Measurements from ENCODE around the gene CDK8.
A peak's percentile ranks its signal among the peaks of the same experiment; 100 is the strongest.
"Not testable (repeated sequence)": the region's sequence is repeated elsewhere in the genome, so short reads cannot be mapped to it uniquely, and the experiment has no call there.

The CDK8 gene

DNA sequence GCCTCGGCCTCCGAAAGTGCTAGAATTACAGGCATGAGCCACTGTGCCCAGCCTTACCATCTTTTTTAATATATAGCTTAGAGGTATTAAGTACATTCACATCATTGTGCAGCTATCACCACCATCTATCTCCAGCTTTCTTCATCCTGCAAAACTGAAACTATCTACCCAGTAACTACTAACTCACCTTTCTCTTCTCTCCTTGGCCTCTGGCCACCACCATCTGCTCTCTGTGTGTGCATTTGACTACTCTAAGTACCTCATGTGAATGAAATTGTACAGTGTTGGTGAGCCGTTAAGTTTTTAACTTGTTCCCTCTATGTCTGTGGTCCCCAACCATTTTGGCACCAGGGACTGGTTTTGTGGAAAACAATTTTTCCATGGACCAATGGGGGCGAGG lies 56.1 kb downstream of the CDK8 start:
- Mint-ChIP-seq H3K4me1 (ENCODE audit: low read depth) (peaks cover 23% of the 10 kb centered on the region), H3K36me3 (ENCODE audit: low read depth) (no peaks in the 10 kb centered on the region), H3K4me3 (no peak overlapping the region), H3K27me3 (no peaks in the 10 kb centered on the region), H3K27ac (no peak overlapping the region), H3K9me3 (no peaks in the 10 kb centered on the region)
- intact Hi-C loops (cut with micrococcal nuclease), result no loop called here

DNA sequence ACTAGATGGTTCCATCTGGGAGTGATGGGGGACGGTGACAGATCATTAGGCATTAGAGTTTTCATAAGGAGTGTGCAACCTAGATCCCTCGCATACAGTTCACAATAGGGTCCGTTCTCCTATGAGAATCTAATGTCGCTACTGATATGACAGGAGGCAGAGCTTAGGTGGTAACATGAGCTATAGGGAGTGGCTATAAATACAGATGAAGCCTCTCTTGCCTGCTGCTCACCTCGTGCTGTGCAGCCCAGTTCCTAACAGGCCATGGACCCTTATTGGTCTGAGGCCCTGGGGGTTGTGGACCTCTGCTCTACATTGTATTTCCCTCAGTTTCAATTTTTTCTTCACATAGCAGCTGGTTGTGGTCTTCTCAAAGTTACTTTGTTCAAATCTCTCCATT lies 56.5 kb downstream of the CDK8 start:
- peak overlapping the region; percentile 47 for H3K27ac Mint-ChIP-seq
- H3K9me3 Mint-ChIP-seq, result no peaks in the 10 kb centered on the region
- H3K4me1 Mint-ChIP-seq (ENCODE audit: low read depth), result peaks cover 20% of the 10 kb centered on the region
- no peaks in the 10 kb centered on the region for H3K27me3 Mint-ChIP-seq
- intact Hi-C loops (cut with micrococcal nuclease), result no loop called here
- no peaks in the 10 kb centered on the region for H3K36me3 Mint-ChIP-seq (ENCODE audit: low read depth)
- no peak overlapping the region for H3K4me3 Mint-ChIP-seq

DNA sequence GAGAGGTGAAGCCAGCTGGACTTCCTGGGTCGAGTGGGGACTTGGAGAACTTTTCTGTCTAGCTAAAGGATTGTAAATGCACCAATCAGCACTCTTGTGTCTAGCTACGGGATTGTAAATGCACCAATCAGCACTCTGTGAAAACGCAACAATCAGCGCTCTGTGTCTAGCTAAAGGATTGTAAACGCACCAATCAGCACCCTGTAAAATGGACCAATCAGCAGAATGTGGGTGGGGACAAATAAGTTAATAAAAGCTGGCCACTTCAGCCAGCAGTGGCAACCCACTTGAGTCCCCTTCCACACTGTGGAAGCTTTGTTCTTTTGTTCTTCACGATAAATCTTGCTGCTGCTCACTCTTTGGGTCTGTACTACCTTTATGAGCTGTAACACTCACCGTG lies 58.1 kb downstream of the CDK8 start:
- H3K4me3 Mint-ChIP-seq; H3K27me3 Mint-ChIP-seq; intact Hi-C loops (cut with micrococcal nuclease): not testable (repeated sequence)

GRCh38 chr13:26316095-26316494 lies 62.2 kb downstream of the CDK8 start:
- H3K36me3 Mint-ChIP-seq (ENCODE audit: low read depth); intact Hi-C loops (cut with micrococcal nuclease); H3K27me3 Mint-ChIP-seq; H3K27ac Mint-ChIP-seq; H3K9me3 Mint-ChIP-seq; H3K4me3 Mint-ChIP-seq: not testable (repeated sequence)
- peaks cover 21% of the 10 kb centered on the region for H3K4me1 Mint-ChIP-seq (ENCODE audit: low read depth)

More for the DNA sequence above, 58.1 kb downstream of the CDK8 start:
- not testable (repeated sequence) for H3K36me3 Mint-ChIP-seq (ENCODE audit: low read depth); H3K9me3 Mint-ChIP-seq; H3K27ac Mint-ChIP-seq
- H3K4me1 Mint-ChIP-seq (ENCODE audit: low read depth), result peaks cover 28% of the 10 kb centered on the region

DNA sequence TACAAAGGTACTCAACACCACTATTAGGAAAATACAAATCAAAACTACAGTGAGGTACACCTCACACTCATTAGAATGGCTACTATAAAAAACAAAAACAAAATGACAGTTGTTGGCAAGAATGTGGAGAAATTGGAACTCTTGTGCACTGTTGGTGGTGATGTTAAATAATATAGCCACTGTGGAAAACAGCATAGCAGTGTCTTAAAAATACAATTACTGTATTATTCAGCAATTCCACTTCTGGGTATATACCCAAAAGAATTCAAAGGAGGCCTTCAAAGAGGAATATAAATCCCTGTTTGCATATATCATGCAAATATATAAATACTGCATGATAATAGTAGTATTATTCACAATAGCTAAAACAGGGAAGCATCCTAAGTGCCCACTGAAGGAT lies 66.8 kb downstream of the CDK8 start:
- Mint-ChIP-seq H3K4me1 (ENCODE audit: low read depth) (peaks cover 25% of the 10 kb centered on the region), H3K4me3 (no peak overlapping the region), H3K9me3 (no peaks in the 10 kb centered on the region), H3K36me3 (ENCODE audit: low read depth) (no peaks in the 10 kb centered on the region), H3K27ac (no peak overlapping the region), H3K27me3 (no peaks in the 10 kb centered on the region)
- intact Hi-C loops (cut with micrococcal nuclease), result no loop called here

- Mint-ChIP-seq H3K36me3 (ENCODE audit: low read depth) (no peaks in the 10 kb centered on the region), H3K27ac (no peak overlapping the region), H3K4me3 (no peak overlapping the region), H3K27me3 (no peaks in the 10 kb centered on the region), H3K4me1 (ENCODE audit: low read depth) (peaks cover 5% of the 10 kb centered on the region), H3K9me3 (no peaks in the 10 kb centered on the region)
- intact Hi-C loops (cut with micrococcal nuclease), result no loop called here
These were observed 69.2 kb downstream of the CDK8 start for GRCh38 chr13:26323127-26323526.

- Mint-ChIP-seq H3K9me3 (no peaks in the 10 kb centered on the region), H3K4me3 (no peak overlapping the region), H3K27ac (no peak overlapping the region), H3K27me3 (no peaks in the 10 kb centered on the region), H3K36me3 (ENCODE audit: low read depth) (no peaks in the 10 kb centered on the region), H3K4me1 (ENCODE audit: low read depth) (peaks cover 5% of the 10 kb centered on the region)
- intact Hi-C loops (cut with micrococcal nuclease), result no loop called here
These were observed 69.8 kb downstream of the CDK8 start for GRCh38 chr13:26323764-26324163.

- Mint-ChIP-seq H3K27me3 (no peaks in the 10 kb centered on the region), H3K27ac (no peak overlapping the region), H3K4me3 (no peak overlapping the region), H3K36me3 (ENCODE audit: low read depth) (no peaks in the 10 kb centered on the region), H3K9me3 (no peaks in the 10 kb centered on the region), H3K4me1 (ENCODE audit: low read depth) (peaks cover 5% of the 10 kb centered on the region)
- intact Hi-C loops (cut with micrococcal nuclease), result no loop called here
These were observed 70.4 kb downstream of the CDK8 start for GRCh38 chr13:26324294-26324693.

- H3K9me3 Mint-ChIP-seq, result no peaks in the 10 kb centered on the region
- no peaks in the 10 kb centered on the region for H3K27me3 Mint-ChIP-seq
- intact Hi-C loops (cut with micrococcal nuclease), result no loop called here
- H3K4me3 Mint-ChIP-seq, result no peak overlapping the region
- H3K4me1 Mint-ChIP-seq (ENCODE audit: low read depth), result peaks cover 5% of the 10 kb centered on the region
- H3K36me3 Mint-ChIP-seq (ENCODE audit: low read depth), result no peaks in the 10 kb centered on the region
- H3K27ac Mint-ChIP-seq, result no peak overlapping the region
These were observed 70.9 kb downstream of the CDK8 start for GRCh38 chr13:26324867-26325266.

DNA sequence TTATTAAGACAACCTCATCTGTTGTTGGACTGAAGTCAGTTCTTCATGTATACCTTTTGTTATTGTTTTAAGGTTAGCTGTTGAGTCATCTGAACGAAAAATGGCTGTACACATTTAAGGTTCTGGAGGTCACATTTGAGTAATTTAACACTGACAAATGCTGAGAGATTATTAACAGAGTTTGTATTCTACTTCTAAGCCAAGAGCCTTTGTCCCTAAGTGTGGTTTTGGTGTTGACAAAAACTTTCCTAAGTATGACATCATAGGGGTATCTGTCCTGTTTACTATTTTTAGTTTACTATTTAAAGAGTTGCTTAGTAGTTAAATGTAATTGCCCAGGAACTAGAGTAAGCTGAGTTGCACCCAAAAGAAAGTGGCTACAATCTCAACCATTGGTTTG lies 71.9 kb downstream of the CDK8 start:
- H3K4me3 Mint-ChIP-seq, result no peak overlapping the region
- peaks cover 9% of the 10 kb centered on the region for H3K9me3 Mint-ChIP-seq
- peaks cover 7% of the 10 kb centered on the region for H3K36me3 Mint-ChIP-seq (ENCODE audit: low read depth)
- H3K27me3 Mint-ChIP-seq, result no peaks in the 10 kb centered on the region
- no peak overlapping the region for H3K27ac Mint-ChIP-seq
- peaks cover 5% of the 10 kb centered on the region for H3K4me1 Mint-ChIP-seq (ENCODE audit: low read depth)
- intact Hi-C loops (cut with micrococcal nuclease), result no loop called here

DNA sequence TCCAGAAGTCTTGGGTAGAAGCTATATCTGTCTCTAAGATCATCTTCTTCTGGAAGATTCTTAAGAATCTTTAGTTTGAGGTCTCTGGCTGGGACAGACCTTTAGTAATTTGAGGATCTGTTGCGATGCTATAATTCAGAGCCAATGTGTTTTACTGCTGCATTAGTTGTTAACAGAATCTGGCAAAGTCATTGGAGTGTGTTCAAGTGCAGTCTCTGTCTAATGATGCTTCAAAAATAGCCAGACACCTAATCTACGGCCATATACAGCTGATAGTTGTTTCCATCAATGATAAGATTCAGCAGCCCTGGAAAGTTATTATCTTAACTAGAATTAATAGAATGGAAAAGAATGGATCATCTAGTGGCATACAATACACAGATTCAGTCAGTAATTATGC lies 72.6 kb downstream of the CDK8 start:
- Mint-ChIP-seq H3K4me1 (ENCODE audit: low read depth) (no peaks in the 10 kb centered on the region), H3K27ac (no peak overlapping the region), H3K4me3 (no peak overlapping the region), H3K36me3 (ENCODE audit: low read depth) (peaks cover 7% of the 10 kb centered on the region), H3K9me3 (peaks cover 9% of the 10 kb centered on the region), H3K27me3 (no peaks in the 10 kb centered on the region)
- intact Hi-C loops (cut with micrococcal nuclease), result no loop called here

- H3K4me3 Mint-ChIP-seq, result no peak overlapping the region
- intact Hi-C loops (cut with micrococcal nuclease), result no loop called here
- H3K27ac Mint-ChIP-seq, result no peak overlapping the region
- no peaks in the 10 kb centered on the region for H3K27me3 Mint-ChIP-seq
- no peaks in the 10 kb centered on the region for H3K4me1 Mint-ChIP-seq (ENCODE audit: low read depth)
- H3K36me3 Mint-ChIP-seq (ENCODE audit: low read depth), result peaks cover 7% of the 10 kb centered on the region
- peaks cover 9% of the 10 kb centered on the region for H3K9me3 Mint-ChIP-seq
These were observed 74.2 kb downstream of the CDK8 start for GRCh38 chr13:26327940-26328725.

- Mint-ChIP-seq H3K4me1 (ENCODE audit: low read depth) (no peaks in the 10 kb centered on the region), H3K27me3 (no peaks in the 10 kb centered on the region), H3K27ac (no peak overlapping the region), H3K9me3 (peaks cover 7% of the 10 kb centered on the region), H3K36me3 (ENCODE audit: low read depth) (peaks cover 6% of the 10 kb centered on the region), H3K4me3 (no peak overlapping the region)
- intact Hi-C loops (cut with micrococcal nuclease), result no loop called here
These were observed 81.2 kb downstream of the CDK8 start for GRCh38 chr13:26335158-26335557.

DNA sequence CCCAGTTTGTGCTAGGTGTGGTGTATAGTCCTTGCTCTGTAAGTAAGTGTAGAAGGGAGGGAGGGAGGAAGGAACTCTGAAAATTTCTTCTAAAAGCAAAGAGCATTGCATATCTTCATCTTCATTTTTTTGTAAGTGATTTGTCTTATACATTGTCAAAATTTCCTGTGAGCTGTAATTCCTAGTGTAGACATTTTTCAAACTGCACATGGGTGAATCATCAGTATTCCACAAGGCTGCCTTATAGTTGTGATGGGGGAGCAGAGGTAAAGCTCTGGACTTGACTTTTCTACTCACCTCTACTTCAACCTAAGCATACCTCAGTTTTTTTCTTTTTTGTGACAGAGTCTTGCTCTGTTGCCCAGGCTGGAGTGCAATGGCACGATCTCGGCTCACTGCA lies 86.9 kb downstream of the CDK8 start:
- no peaks in the 10 kb centered on the region for H3K27me3 Mint-ChIP-seq
- no peaks in the 10 kb centered on the region for H3K9me3 Mint-ChIP-seq
- no peaks in the 10 kb centered on the region for H3K4me1 Mint-ChIP-seq (ENCODE audit: low read depth)
- H3K4me3 Mint-ChIP-seq, result no peak overlapping the region
- H3K27ac Mint-ChIP-seq, result no peak overlapping the region
- intact Hi-C loops (cut with micrococcal nuclease), result no loop called here
- peaks cover 16% of the 10 kb centered on the region for H3K36me3 Mint-ChIP-seq (ENCODE audit: low read depth)

DNA sequence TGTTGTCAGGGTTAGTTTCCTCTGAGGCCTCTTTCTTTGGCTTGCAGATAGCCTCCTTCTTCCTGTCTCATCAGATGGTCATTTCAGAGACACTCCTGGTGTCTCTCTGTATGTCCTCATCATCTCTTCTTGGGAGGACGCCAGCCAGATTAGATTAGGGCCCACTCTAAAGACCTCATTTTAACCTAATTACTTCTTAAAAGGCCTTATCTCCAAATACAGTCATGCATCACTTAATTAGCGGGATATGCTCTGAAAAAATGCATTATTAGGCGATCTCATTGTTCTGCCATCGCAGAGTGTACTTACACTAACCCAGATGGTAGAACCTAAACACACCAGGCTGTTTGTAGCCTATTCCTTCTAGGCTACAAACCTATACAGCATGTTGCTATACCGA lies 89.0 kb downstream of the CDK8 start:
- H3K4me1 Mint-ChIP-seq (ENCODE audit: low read depth), result no peaks in the 10 kb centered on the region
- H3K4me3 Mint-ChIP-seq, result no peak overlapping the region
- peaks cover 16% of the 10 kb centered on the region for H3K36me3 Mint-ChIP-seq (ENCODE audit: low read depth)
- H3K9me3 Mint-ChIP-seq, result no peaks in the 10 kb centered on the region
- intact Hi-C loops (cut with micrococcal nuclease), result no loop called here
- no peaks in the 10 kb centered on the region for H3K27me3 Mint-ChIP-seq
- no peak overlapping the region for H3K27ac Mint-ChIP-seq

All from dendritic cell treated with granulocyte-macrophage colony-stimulating factor and Interleukin-4, amounts not matched to agents 40 ng/mL and 50 ng/mL, for 4 days (primary cell).